Measurements from ENCODE around the gene SNX32. TPM values are rescaled to one million over a fixed set of nuclear protein-coding genes. Genes with fewer than 3 reads are reported as not detected.

The SNX32 gene
- total and polyA plus RNA-seq, 9 of the 15 experiments (the other 6 are each of a cell fraction or from before 2014, with no cell fraction given) = 0.03 TPM; not detected in 7

DNA sequence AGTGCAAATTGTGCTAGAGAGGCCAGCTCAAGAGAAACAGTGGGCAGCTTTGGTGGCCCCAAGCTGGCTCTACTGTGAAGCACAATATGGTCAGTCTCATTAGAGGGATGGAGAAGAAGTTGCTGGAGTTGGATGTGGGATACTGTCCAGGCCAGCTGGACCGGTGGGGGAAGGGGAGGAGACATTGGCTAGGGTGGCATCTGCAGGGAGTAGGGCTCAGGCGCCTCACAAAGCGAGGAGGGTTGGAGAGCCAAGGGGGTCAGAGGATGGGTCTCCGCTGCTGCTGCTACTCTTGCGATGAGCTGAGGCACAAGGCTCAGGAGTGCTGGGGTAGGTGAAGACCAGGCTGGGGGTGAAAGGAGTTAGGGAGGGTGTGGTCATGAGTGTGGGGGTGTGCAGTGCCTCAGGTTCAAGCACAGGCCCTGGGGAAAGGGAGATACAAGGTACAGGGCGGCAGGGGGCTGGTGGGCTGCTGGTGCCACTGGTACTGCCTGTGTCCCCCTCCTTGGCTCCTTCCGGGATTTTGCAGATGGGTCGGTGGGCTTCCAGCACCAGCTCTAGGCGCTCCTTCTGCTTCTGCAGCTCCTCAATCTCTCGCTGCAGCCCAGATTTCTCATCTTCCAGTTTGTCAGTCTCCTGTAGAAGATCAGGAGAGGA is 59.0 kb downstream of the SNX32 start:
- POLR2A ChIA-PET = interaction anchor here (0.6 to 10.0 kb wide), 23 partner anchors 7 to 298 kb away, joined by 3 to 136 read pairs (median 4); partner anchors contain the start of genes CFL1, FOSL1 and MUS81
- peak overlapping the region; percentile 89 for H3K4me2 ChIP-seq (ENCODE audit: insufficient read depth, low read length)
- WGBS (ENCODE audit: insufficient coverage, low coverage, missing lambda C conversion rate) = 79% methylated on average over 10 of the region's 10 CpGs
- peaks cover 78% of the 10 kb centered on the region for H3K79me2 ChIP-seq (ENCODE audit: control insufficient read depth, insufficient read depth, low read length)
- H3K9ac ChIP-seq (ENCODE audit: insufficient read depth in 1 of 2, low read depth in 2 of 2, low read length in 2 of 2) = peak overlapping the region in 1 of 2 experiments; percentile 53; a peak in 2 of 4 replicates
- CTCF ChIA-PET (ENCODE audit: low intra/inter-chr PET ratio) = no interaction called here
- FAIRE-seq (no peak), DNase-seq (ENCODE audit: extremely low read depth in 1 of 4, low spot score in 3 of 4) (no peak), ATAC-seq (no peak)
- peak overlapping the region; percentile 84; the same call in 2 of the 3 replicates for H3K27ac ChIP-seq (ENCODE audit: extremely low read depth, low read depth, low read length)
- intact Hi-C loops (cut with micrococcal nuclease) (no loop called here), in situ Hi-C loops (cut with MboI) (no loop called here)
- no peaks in the 10 kb centered on the region for H3K27me3 ChIP-seq (ENCODE audit: control insufficient read depth in 2 of 2, insufficient read depth in 2 of 2, low read length in 2 of 2)
- peak overlapping the region; percentile 70; the same call in 1 of the 2 replicates for H3K4me3 ChIP-seq
- no peaks in the 10 kb centered on the region for H3K9me1 ChIP-seq (ENCODE audit: control insufficient read depth, insufficient read depth, low read length)
- no TSS peak for BruUV-seq (replicated peaks)
- peaks cover 57% of the 10 kb centered on the region for H3K36me3 ChIP-seq (ENCODE audit: control insufficient read depth, insufficient read depth, low read length)
- peaks cover 37 to 66% of the 10 kb centered on the region in 2 experiments for H3K4me1 ChIP-seq (replicated peaks in 1 of 2; ENCODE audit: control insufficient read depth in 2 of 2, insufficient read depth in 2 of 2, low read length in 2 of 2)
- H2AFZ ChIP-seq (ENCODE audit: low read depth, low read length) = no peak overlapping the region
- peaks cover 28% of the 10 kb centered on the region for H4K20me1 ChIP-seq (replicated peaks; ENCODE audit: control insufficient read depth, insufficient read depth, low read length)
- no peaks in the 10 kb centered on the region for H3K9me3 ChIP-seq (replicated peaks; ENCODE audit: control insufficient read depth, insufficient read depth, low read depth, low read length)
- TF ChIP-seq, protein P1, sequence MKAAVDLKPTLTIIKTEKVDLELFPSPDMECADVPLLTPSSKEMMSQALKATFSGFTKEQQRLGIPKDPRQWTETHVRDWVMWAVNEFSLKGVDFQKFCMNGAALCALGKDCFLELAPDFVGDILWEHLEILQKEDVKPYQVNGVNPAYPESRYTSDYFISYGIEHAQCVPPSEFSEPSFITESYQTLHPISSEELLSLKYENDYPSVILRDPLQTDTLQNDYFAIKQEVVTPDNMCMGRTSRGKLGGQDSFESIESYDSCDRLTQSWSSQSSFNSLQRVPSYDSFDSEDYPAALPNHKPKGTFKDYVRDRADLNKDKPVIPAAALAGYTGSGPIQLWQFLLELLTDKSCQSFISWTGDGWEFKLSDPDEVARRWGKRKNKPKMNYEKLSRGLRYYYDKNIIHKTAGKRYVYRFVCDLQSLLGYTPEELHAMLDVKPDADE (conservative IDR thresholded peaks at IDR 0.05; ENCODE audit: control insufficient read depth, low read depth, low read length) = 0 out of 2 replicates have a peak, but pooled peaks have one; percentile 25
- peak; percentile 42 for TF ChIP-seq POLR2B (IDR thresholded peaks at IDR 0.05; ENCODE audit: low read depth, partially characterized antibody)
- TF ChIP-seq, protein P2, sequence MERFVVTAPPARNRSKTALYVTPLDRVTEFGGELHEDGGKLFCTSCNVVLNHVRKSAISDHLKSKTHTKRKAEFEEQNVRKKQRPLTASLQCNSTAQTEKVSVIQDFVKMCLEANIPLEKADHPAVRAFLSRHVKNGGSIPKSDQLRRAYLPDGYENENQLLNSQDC (CRISPR knock-in tag; IDR thresholded peaks at IDR 0.05) = no peak
- 0 out of 4 replicates have a peak, but pooled peaks of 1 of the 2 experiments have one; percentile 5 for TF ChIP-seq ZMIZ1 (IDR thresholded peaks at IDR 0.05; ENCODE audit: low read depth in 2 of 2, low read length in 2 of 2)
- TF ChIP-seq ZNF140 (CRISPR knock-in tag; IDR thresholded peaks at IDR 0.05) = no peak
- TF ChIP-seq, protein P3, sequence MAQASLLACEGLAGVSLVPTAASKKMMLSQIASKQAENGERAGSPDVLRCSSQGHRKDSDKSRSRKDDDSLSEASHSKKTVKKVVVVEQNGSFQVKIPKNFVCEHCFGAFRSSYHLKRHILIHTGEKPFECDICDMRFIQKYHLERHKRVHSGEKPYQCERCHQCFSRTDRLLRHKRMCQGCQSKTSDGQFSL (CRISPR knock-in tag; IDR thresholded peaks at IDR 0.05) = peak; percentile 80; the same call in 1 of the 2 replicates
- TF ChIP-seq, protein P3 (tag; IDR thresholded peaks at IDR 0.05) = no peak
- TF ChIP-seq EGR1 (conservative IDR thresholded peaks at IDR 0.05) = peak; percentile 29; the same call in 1 of the 2 replicates
- no peak for TF ChIP-seq MTA1 (IDR thresholded peaks at IDR 0.05; ENCODE audit: borderline replicate concordance)
- no peak for TF ChIP-seq IRF2 (CRISPR knock-in tag; IDR thresholded peaks at IDR 0.05)
- peak; percentile 52 for TF ChIP-seq SUPT5H (IDR thresholded peaks at IDR 0.05)
- TF ChIP-seq POLR2AphosphoS5 (IDR thresholded peaks at IDR 0.05; ENCODE audit: control insufficient read depth, insufficient read depth, low read depth, low read length) = peak; percentile 23; the same call in 1 of the 2 replicates
- no peak for TF ChIP-seq COPS2 (conservative IDR thresholded peaks at IDR 0.05)
- no peak for TF ChIP-seq HMG20B (CRISPR knock-in tag; IDR thresholded peaks at IDR 0.05)
- peak; percentile 9; the same call in 1 of the 2 replicates for TF ChIP-seq CREB1 (IDR thresholded peaks at IDR 0.05)
- no peak for TF ChIP-seq CREB1 (CRISPR knock-in tag; IDR thresholded peaks at IDR 0.05)
